ENCODE measurements around the gene KLK13. TPM values are rescaled to one million over a fixed set of nuclear protein-coding genes. Genes with fewer than 3 reads are reported as not detected.

The KLK13 gene
- total RNA-seq, 1 experiment from 2014 or later: not detected

- CTCF ChIA-PET: no interaction called here
- H3K9me3 ChIP-seq (ENCODE audit: low read depth, low read length, poor library complexity, severe bottlenecking): no peaks in the 10 kb centered on the region
- no peaks in the 10 kb centered on the region for H3K4me1 ChIP-seq (ENCODE audit: insufficient read depth, low read length, poor library complexity, severe bottlenecking)
- peaks cover 16% of the 10 kb centered on the region for H3K27me3 ChIP-seq (replicated peaks; ENCODE audit: insufficient read depth, low read depth, low read length, poor library complexity)
- intact Hi-C loops (cut with micrococcal nuclease; ENCODE audit: unreplicated experiment): no loop called here
- no peaks in the 10 kb centered on the region for H3K36me3 ChIP-seq (ENCODE audit: insufficient read depth, low read length, poor library complexity, severe bottlenecking)
- POLR2A ChIA-PET (ENCODE audit: low non-redundant PET): no interaction called here
- DNase-seq (ENCODE audit: low spot score): no peak
- H3K27ac ChIP-seq (ENCODE audit: low read depth, low read length, poor library complexity, severe bottlenecking): no peak overlapping the region
- TF ChIP-seq CTCF (conservative IDR thresholded peaks at IDR 0.05; ENCODE audit: low read depth, low read length) (no peak), EZH2 (IDR thresholded peaks at IDR 0.05; ENCODE audit: borderline replicate concordance, low read depth, low read length, poor library complexity, severe bottlenecking) (no peak)
- no peak overlapping the region for H3K4me3 ChIP-seq (ENCODE audit: low read depth, low read length, poor library complexity, severe bottlenecking)
- no TSS peak for BruUV-seq (replicated peaks)
Measured at GRCh38 chr19:51078731-51079130, 13.8 kb upstream of the KLK13 start.

GRCh38 chr19:51078104-51078503 is 13.2 kb upstream of the KLK13 start:
- ChIA-PET CTCF (no interaction called here), POLR2A (ENCODE audit: low non-redundant PET) (no interaction called here)
- no peak overlapping the region for H3K4me3 ChIP-seq (ENCODE audit: low read depth, low read length, poor library complexity, severe bottlenecking)
- TF ChIP-seq EZH2 (IDR thresholded peaks at IDR 0.05; ENCODE audit: borderline replicate concordance, low read depth, low read length, poor library complexity, severe bottlenecking): no peak
- TF ChIP-seq CTCF (conservative IDR thresholded peaks at IDR 0.05; ENCODE audit: low read depth, low read length): no peak
- no peaks in the 10 kb centered on the region for H3K4me1 ChIP-seq (ENCODE audit: insufficient read depth, low read length, poor library complexity, severe bottlenecking)
- H3K36me3 ChIP-seq (ENCODE audit: insufficient read depth, low read length, poor library complexity, severe bottlenecking): no peaks in the 10 kb centered on the region
- no peak overlapping the region for H3K27ac ChIP-seq (ENCODE audit: low read depth, low read length, poor library complexity, severe bottlenecking)
- intact Hi-C loops (cut with micrococcal nuclease; ENCODE audit: unreplicated experiment): no loop called here
- peaks cover 16% of the 10 kb centered on the region for H3K27me3 ChIP-seq (replicated peaks; ENCODE audit: insufficient read depth, low read depth, low read length, poor library complexity)
- no peak for DNase-seq (ENCODE audit: low spot score)
- H3K9me3 ChIP-seq (ENCODE audit: low read depth, low read length, poor library complexity, severe bottlenecking): peaks cover 4% of the 10 kb centered on the region
- no TSS peak for BruUV-seq (replicated peaks)

- peaks cover 10% of the 10 kb centered on the region for H3K9me3 ChIP-seq (ENCODE audit: low read depth, low read length, poor library complexity, severe bottlenecking)
- H3K36me3 ChIP-seq (ENCODE audit: insufficient read depth, low read length, poor library complexity, severe bottlenecking): no peaks in the 10 kb centered on the region
- H3K27me3 ChIP-seq (replicated peaks; ENCODE audit: insufficient read depth, low read depth, low read length, poor library complexity): peaks cover 6% of the 10 kb centered on the region
- BruUV-seq (replicated peaks): no TSS peak
- H3K27ac ChIP-seq (ENCODE audit: low read depth, low read length, poor library complexity, severe bottlenecking): no peak overlapping the region
- ChIA-PET CTCF (no interaction called here), POLR2A (ENCODE audit: low non-redundant PET) (no interaction called here)
- DNase-seq (ENCODE audit: low spot score): no peak
- no peaks in the 10 kb centered on the region for H3K4me1 ChIP-seq (ENCODE audit: insufficient read depth, low read length, poor library complexity, severe bottlenecking)
- TF ChIP-seq EZH2 (IDR thresholded peaks at IDR 0.05; ENCODE audit: borderline replicate concordance, low read depth, low read length, poor library complexity, severe bottlenecking) (no peak), CTCF (conservative IDR thresholded peaks at IDR 0.05; ENCODE audit: low read depth, low read length) (no peak)
- intact Hi-C loops (cut with micrococcal nuclease; ENCODE audit: unreplicated experiment): no loop called here
- no peak overlapping the region for H3K4me3 ChIP-seq (ENCODE audit: low read depth, low read length, poor library complexity, severe bottlenecking)
Measured at GRCh38 chr19:51076631-51077213, 11.8 kb upstream of the KLK13 start.

Measured in A673 (cell line).